HG03378 (cell line): ENCODE data around the gene SERTAD1.
"Not testable (repeated sequence)": the region's sequence is repeated elsewhere in the genome, so short reads cannot be mapped to it uniquely, and the experiment has no call there.

ENCODE experiments used
- ATAC-seq: cut with Tn5 transposase; IDR thresholded peaks from one replicate; pipeline ENCODE4 v1.9.1; 2021; ENCODE audit warnings: mild to moderate bottlenecking, moderate library complexity; ENCODE audit not compliant: unreplicated experiment

Gene SERTAD1

GRCh38 chr19:40453151-40453735 is 27.5 kb upstream of the SERTAD1 start:
- no peak for ATAC-seq

DNA sequence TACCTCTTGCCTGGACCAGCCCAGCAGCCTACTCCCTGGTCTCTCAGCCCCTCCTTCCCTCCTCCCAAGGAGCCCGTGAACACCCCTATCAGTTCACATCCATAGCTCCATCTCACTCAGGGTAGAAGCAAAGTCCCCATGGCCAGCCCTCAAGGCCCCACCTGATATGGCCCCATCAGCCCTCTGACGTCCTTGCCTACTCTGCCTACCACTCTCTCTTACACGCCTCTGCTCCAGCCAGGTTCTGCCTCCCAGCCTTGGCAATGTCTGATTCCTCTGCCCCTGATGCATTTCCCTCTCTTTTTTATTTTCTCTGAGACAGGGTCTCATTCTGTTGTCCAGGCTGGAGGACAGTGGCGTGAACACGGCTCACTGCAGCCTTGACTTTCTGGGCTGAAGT is 26.2 kb upstream of the SERTAD1 start:
- no peak for ATAC-seq

DNA sequence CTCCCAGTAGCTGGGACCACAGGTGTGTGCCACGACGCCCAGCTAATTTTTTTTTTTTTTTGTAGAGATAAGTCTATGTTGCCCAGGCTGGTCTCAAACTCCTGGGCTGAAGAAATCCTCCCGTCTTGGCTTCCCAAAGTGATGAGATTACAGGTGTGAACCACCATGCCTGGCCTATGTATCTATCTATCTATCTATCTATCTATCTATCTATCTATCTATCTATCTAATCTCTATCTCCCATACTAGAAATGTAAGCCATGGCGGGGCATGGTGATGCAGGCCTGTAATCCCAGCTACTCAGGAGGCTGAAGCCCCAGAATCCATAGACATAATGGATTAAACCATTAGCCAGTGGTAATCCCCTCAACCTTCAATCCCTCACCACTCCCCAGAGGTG is 24.9 kb upstream of the SERTAD1 start:
- no peak for ATAC-seq

- ATAC-seq: no peak
Measured at GRCh38 chr19:40449506-40449905, 23.7 kb upstream of the SERTAD1 start.

DNA sequence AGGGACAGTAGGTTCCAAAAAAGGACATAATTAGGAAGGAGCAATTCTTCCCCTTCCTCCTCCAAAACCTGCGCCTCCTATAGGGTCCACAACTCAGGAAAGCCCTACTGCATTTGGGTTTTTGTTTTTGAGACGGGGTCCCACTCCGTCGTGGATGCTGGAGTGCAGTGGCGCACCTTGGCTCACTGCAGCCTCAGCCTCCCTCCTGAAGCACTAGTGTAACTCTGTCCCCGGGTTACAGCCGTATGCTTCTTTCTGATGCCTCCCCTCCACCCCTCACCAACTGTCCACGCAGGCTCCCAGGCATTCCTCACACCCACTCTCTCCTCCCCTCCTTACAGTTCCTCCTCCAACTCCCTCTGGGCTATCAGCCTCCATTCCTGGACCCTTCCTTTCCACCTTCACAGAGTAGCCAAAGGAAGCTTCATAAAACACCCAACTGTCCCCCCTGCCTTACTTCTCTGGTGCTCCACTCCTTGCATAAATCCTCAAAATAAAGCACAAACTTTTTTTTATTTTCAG is 20.5 kb upstream of the SERTAD1 start:
- no peak for ATAC-seq

DNA sequence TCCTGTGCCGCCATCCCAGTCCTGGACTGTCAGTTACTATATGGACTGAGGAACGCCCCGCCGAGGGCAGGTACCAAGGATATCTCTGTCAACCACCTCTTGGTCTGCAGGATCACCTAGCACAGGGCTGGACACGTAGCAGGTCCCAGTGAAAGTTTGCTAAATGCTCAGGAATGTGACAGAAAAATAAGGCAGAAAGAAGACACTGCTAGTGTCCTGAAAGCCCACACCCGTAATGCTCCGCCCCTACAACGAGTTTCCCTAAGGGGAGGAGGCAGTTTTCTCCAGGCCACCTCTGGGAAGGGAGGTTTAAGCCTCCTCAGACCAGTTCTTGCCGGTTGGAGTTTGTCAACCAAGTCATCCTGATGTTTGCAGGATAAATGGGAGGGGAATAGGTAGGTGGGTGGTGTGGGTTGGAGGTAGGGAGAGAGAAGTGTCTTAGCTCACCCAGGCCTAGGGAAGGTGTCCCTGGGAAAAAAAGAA is 20.0 kb upstream of the SERTAD1 start:
- no peak for ATAC-seq

GRCh38 chr19:40444825-40445312 is 19.1 kb upstream of the SERTAD1 start:
- no peak for ATAC-seq

- ATAC-seq: peak; percentile 53
Measured at GRCh38 chr19:40444000-40444824, 18.4 kb upstream of the SERTAD1 start, which contains the start of gene SERTAD3. Gene SERTAD3, minus strand, starts transcription at chr19:40444335. Its CDS starts 2,255 bp downstream, at chr19:40442080.

- peak; percentile 76 for ATAC-seq
Measured at GRCh38 chr19:40443131-40443999, 17.6 kb upstream of the SERTAD1 start.

DNA sequence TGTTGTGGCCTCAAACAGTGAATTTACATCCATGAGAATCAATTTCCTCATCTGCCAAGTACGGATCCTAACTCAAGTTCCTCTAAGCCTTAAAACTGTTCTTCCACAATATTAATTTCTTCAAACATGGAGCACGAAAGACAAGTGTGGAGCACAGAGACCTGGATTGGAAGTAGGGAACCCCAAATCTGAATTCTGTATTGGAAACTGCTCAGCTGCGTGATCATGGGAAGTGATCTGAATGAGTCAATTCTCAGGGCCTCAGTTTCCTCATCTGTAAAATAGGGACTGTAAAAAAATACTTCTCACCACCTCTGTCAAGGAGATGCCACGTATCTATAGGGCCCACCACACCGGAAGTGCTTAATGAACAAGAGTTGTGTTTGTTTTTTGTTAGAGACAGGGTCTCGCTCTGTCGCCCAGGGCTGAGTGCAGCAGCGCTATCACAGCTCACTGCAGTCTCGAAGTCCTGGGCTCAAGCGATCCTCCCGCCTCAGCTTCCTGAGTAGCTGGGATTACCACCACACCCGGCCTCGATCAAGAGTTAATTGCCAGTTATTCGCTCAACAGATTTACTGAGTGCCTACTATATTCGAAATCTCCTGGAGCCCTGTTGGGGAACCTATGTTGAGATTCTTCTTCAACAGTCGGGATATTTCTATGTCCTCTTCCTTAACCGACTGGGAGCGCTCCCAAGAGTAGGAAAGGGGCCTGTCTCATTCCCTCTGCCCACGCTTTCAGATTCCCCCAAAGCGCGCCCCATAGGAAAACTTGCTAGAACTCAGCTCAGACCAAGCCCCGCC is 16.7 kb upstream of the SERTAD1 start:
- ATAC-seq: no peak

GRCh38 chr19:40441719-40442253 is 16.0 kb upstream of the SERTAD1 start:
- no peak for ATAC-seq

DNA sequence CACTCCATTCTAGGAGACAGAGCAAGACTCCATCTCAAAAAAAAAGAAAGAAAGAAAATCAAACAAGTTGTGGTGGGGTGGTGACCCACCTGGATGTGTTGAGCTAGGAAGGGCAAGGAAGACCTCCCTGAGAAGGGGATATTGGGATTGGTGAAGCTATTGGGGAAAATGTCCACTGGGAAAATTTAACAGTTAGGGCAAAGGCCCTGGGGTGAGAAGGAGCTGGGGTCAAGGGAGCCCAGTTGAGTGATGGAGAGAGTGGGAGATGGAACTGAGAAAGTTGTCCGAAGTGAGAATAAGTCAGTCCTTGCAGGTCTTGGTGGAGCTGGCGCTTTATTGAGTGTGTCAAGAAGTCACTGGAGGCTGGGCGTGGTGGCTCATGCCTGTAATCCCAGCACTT is 12.5 kb upstream of the SERTAD1 start:
- ATAC-seq: no peak

- no peak for ATAC-seq
Measured at GRCh38 chr19:40433391-40434216, 7.8 kb upstream of the SERTAD1 start.

DNA sequence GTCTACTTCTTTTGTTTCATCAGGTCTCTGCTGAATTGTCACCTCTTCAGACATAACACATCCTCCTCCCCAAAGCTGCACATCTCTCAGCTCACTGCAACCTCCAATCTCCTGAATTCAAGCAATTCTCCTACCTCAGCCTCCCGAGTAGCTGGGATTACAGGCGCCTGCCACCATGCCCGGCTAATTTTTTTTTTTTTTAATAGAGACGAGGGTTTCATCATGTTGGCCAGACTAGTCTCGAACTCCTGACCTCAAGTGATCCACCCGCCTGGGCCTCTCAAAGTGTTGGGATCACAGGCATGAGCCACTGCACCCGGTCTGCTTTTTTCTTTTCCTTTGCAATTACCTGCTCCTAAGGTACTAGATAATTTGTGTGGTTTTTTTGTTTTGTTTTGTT is 7.0 kb upstream of the SERTAD1 start:
- ATAC-seq: not testable (repeated sequence)

DNA sequence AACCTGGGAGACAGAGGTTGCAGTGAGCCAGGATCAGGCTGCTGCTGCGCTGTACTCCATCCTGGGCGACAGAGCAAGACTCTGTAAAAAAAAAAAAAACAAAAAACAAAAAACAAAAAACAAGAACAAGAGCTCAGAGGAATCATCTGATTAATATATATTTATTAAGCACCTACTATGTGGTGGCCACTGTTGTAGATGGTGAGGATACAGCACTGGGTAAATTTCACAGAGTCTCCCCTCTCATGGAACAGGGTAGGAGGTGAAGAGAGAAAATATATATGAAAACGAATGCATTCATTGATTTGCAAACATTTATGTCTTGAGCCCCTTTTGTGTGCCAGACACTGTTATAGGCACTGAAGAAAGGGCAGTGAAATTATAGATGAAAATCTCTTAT is 5.9 kb upstream of the SERTAD1 start:
- no peak for ATAC-seq

DNA sequence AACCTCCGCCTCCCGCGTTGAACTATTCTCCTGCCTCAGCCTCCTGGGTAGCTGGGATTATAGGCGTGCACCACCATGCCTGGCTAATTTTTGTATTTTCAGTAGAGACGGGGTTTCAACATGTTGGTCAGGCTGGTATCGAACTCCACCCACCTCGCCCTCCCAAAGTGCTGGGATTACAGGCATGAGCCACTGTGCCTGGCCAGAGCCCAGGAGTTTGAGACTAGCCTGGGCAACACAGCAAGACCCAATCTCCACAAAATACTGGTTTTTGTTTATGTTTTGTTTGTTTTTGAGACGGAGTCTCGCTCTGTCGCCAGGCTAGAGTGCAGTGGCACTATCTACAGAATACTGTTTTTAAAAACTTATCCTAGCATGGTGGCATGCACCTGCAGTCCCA is 4.5 kb upstream of the SERTAD1 start:
- not testable (repeated sequence) for ATAC-seq

DNA sequence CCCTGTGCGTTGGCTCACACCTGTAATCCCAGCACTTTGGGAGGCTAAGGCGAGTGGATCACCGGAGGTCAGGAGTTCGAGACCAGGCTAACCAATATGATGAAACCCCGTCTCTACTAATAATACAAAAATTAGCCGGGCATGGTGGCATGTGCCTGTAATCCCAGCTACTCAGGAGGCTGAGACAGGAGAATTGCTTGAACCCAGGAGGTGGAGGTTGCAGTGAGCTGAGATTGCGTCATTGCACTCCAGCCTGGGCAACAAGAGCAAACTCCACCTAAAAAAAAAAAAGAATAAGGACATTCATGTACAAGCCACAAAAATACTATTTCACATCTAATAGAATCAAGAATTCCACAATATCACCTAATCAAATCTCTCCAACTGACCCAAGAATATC is 2.4 kb upstream of the SERTAD1 start:
- ATAC-seq: not testable (repeated sequence)

GRCh38 chr19:40424637-40425449 is 949 bp downstream of the SERTAD1 start:
- ATAC-seq: no peak
